Gastroesophageal sphincter (tissue), 3 donors: ENCODE results near the gene PSMB7.

ENCODE experiments used
- EP300 ChIP-seq: sonication (generic); formaldehyde crosslinking; IDR thresholded peaks from one replicate; pipeline ENCODE4 v1.6.1; 2017; ENCODE audit warnings: antibody characterized with exemption, mild to moderate bottlenecking
- POLR2A ChIP-seq, 2 donors: fragments of 450-650 bp; IDR thresholded peaks; one replicate each; pipeline ENCODE4 v1.6.1; 2017; ENCODE audit warnings: antibody characterized with exemption in 2 of 2, mild to moderate bottlenecking in 2 of 2, moderate library complexity in 1 of 2
- POLR2AphosphoS5 ChIP-seq: sonication (generic); formaldehyde crosslinking; IDR thresholded peaks from one replicate; pipeline ENCODE4 v1.6.1; 2017; ENCODE audit warnings: antibody characterized with exemption
- TF ChIP-seq, protein P1 (sequence below), 4 experiments: fragments of 200-600 bp in 2 of 4; fragments of 450-650 bp in 2 of 4; sonication (generic) in 1 of 4; IDR thresholded peaks; one replicate each; pipeline ENCODE4 v1.5.1; 2017 to 2019; ENCODE audit warnings: antibody characterized with exemption in 4 of 4, mild to moderate bottlenecking in 2 of 4, moderate library complexity in 2 of 4

DNA sequence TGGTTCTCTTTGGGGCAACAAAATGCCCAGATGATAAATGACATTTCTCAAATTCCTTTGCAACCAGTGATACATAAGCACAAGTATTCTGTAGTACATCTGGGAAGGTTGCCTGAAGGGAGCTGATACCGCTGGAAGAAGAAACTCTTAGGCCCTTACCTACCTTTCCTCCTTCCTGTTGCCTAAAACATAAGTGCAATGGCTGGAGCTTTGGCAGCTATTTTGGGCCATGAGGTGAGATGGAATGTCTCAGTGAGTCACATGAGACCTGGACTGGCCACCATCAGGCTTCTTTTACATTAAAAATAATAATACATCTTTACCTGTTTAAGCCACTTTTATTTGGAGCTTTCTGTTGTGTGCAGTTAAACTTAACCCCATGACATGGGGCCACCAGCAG is 23.8 kb upstream of the PSMB7 start:
- TF ChIP-seq, protein P1, sequence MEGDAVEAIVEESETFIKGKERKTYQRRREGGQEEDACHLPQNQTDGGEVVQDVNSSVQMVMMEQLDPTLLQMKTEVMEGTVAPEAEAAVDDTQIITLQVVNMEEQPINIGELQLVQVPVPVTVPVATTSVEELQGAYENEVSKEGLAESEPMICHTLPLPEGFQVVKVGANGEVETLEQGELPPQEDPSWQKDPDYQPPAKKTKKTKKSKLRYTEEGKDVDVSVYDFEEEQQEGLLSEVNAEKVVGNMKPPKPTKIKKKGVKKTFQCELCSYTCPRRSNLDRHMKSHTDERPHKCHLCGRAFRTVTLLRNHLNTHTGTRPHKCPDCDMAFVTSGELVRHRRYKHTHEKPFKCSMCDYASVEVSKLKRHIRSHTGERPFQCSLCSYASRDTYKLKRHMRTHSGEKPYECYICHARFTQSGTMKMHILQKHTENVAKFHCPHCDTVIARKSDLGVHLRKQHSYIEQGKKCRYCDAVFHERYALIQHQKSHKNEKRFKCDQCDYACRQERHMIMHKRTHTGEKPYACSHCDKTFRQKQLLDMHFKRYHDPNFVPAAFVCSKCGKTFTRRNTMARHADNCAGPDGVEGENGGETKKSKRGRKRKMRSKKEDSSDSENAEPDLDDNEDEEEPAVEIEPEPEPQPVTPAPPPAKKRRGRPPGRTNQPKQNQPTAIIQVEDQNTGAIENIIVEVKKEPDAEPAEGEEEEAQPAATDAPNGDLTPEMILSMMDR (IDR thresholded peaks at IDR 0.05) = no peak
- TF ChIP-seq POLR2A (IDR thresholded peaks at IDR 0.05) = no peak
- TF ChIP-seq POLR2AphosphoS5 = no peak
- no peak for TF ChIP-seq EP300
